H9 (cell line): ENCODE measurements around the gene STARD9. TPM values are rescaled to one million over a fixed set of nuclear protein-coding genes. Genes with fewer than 3 reads are reported as not detected.
A peak's percentile ranks its signal among the peaks of the same experiment; 100 is the strongest.

Experiments used
- DNase-seq: peaks from one replicate; pipeline ENCODE4 v3.0.0-alpha.2; 2017
- H2AFZ ChIP-seq: one replicate; pipeline ENCODE4 v1.6.1; 2013; ENCODE audit warnings: mild to moderate bottlenecking, low read length, control low read depth, moderate library complexity
- H2AK5ac ChIP-seq: 2 replicates; pipeline ENCODE4 v1.6.1; 2013; ENCODE audit warnings: low read length, control low read depth, mixed read lengths; ENCODE audit not compliant: insufficient read length
- H2BK120ac ChIP-seq: one replicate; pipeline ENCODE4 v1.6.1; 2013; ENCODE audit warnings: low read depth, mild to moderate bottlenecking, low read length, control low read depth, inconsistent platforms; ENCODE audit not compliant: poor library complexity, severe bottlenecking
- H2BK12ac ChIP-seq: 2 replicates; pipeline ENCODE4 v1.6.1; 2013; ENCODE audit warnings: low read length, control low read depth, mixed read lengths, low read depth; ENCODE audit not compliant: insufficient read length
- H2BK15ac ChIP-seq: 2 replicates; pipeline ENCODE4 v1.6.1; 2013; ENCODE audit warnings: low read depth, low read length, control low read depth
- H2BK20ac ChIP-seq: one replicate; pipeline ENCODE4 v1.6.1; 2013; ENCODE audit warnings: low read depth, mild to moderate bottlenecking, low read length, control low read depth, inconsistent platforms; ENCODE audit not compliant: poor library complexity, severe bottlenecking
- H2BK5ac ChIP-seq: 2 replicates; pipeline ENCODE4 v1.6.1; 2013; ENCODE audit warnings: low read length, control low read depth, mixed read lengths; ENCODE audit not compliant: insufficient read length
- H3K14ac ChIP-seq: 2 replicates; pipeline ENCODE4 v1.6.1; 2013; ENCODE audit warnings: low read length, control low read depth; ENCODE audit not compliant: insufficient read depth
- H3K18ac ChIP-seq: 2 replicates; pipeline ENCODE4 v1.6.1; 2013; ENCODE audit warnings: low read depth, mild to moderate bottlenecking, mixed read lengths, low read length, control low read depth; ENCODE audit not compliant: insufficient read length
- H3K23ac ChIP-seq: 2 replicates; pipeline ENCODE4 v1.6.1; 2013; ENCODE audit warnings: low read length, control low read depth, mixed read lengths, low read depth; ENCODE audit not compliant: insufficient read length
- H3K23me2 ChIP-seq: 2 replicates; pipeline ENCODE4 v1.6.1; 2013; ENCODE audit warnings: low read depth, mild to moderate bottlenecking, mixed read lengths, low read length, control low read depth; ENCODE audit not compliant: insufficient read length, poor library complexity, severe bottlenecking
- H3K27ac ChIP-seq: 2 replicates; pipeline ENCODE4 v1.5.1; 2013; ENCODE audit warnings: low read length, control low read depth, mixed read lengths, low read depth; ENCODE audit not compliant: insufficient read length
- H3K27me3 ChIP-seq: 2 replicates; pipeline ENCODE4 v1.6.1; 2013; ENCODE audit warnings: low read length, control low read depth, inconsistent platforms; ENCODE audit not compliant: insufficient read depth
- H3K4ac ChIP-seq: 2 replicates; pipeline ENCODE4 v1.6.1; 2013; ENCODE audit warnings: low read depth, mild to moderate bottlenecking, control low read depth, inconsistent platforms, low read length, moderate library complexity
- H3K4me1 ChIP-seq: 2 replicates; pipeline ENCODE4 v1.6.1; 2013; ENCODE audit warnings: low read length, control low read depth, inconsistent platforms; ENCODE audit not compliant: insufficient read depth
- H3K4me2 ChIP-seq: 2 replicates; pipeline ENCODE4 v1.6.1; 2013; ENCODE audit warnings: low read length, control low read depth, mixed read lengths; ENCODE audit not compliant: insufficient read length, insufficient read depth
- H3K56ac ChIP-seq: 2 replicates; pipeline ENCODE4 v1.6.1; 2013; ENCODE audit warnings: low read depth, mild to moderate bottlenecking, mixed read lengths, low read length, control low read depth; ENCODE audit not compliant: insufficient read length
- H3K79me1 ChIP-seq: 2 replicates; pipeline ENCODE4 v1.6.1; 2013; ENCODE audit warnings: low read depth, mild to moderate bottlenecking, moderate library complexity, low read length, control low read depth, inconsistent platforms; ENCODE audit not compliant: insufficient read depth, poor library complexity, severe bottlenecking
- H3K79me2 ChIP-seq: 2 replicates; pipeline ENCODE4 v1.6.1; 2013; ENCODE audit warnings: low read length, control low read depth, inconsistent platforms; ENCODE audit not compliant: insufficient read depth
- H3K9ac ChIP-seq: 2 replicates; pipeline ENCODE4 v1.6.1; 2013; ENCODE audit warnings: low read length, control low read depth, mixed read lengths; ENCODE audit not compliant: insufficient read length; ENCODE audit errors: extremely low read depth
- H3K9me3 ChIP-seq: one replicate; pipeline ENCODE4 v1.6.1; 2013; ENCODE audit warnings: low read depth, low read length, inconsistent platforms; ENCODE audit not compliant: control insufficient read depth
- H3T11ph ChIP-seq: one replicate; pipeline ENCODE4 v1.6.1; 2013; ENCODE audit warnings: mild to moderate bottlenecking, low read length, control low read depth, inconsistent platforms
- H4K20me1 ChIP-seq: one replicate; pipeline ENCODE4 v1.6.1; 2013; ENCODE audit not compliant: control insufficient read depth, insufficient read length, insufficient read depth
- H4K5ac ChIP-seq: 2 replicates; pipeline ENCODE4 v1.6.1; 2013; ENCODE audit warnings: low read depth, mild to moderate bottlenecking, mixed read lengths, low read length, control low read depth; ENCODE audit not compliant: insufficient read length
- H4K8ac ChIP-seq: replicated peaks from 2 replicates; pipeline ENCODE4 v1.6.1; 2013; ENCODE audit warnings: low read length, control low read depth, mixed read lengths, low read depth; ENCODE audit not compliant: insufficient read length
- H4K91ac ChIP-seq: 2 replicates; pipeline ENCODE4 v1.6.1; 2013; ENCODE audit warnings: low read depth, mild to moderate bottlenecking, moderate library complexity, mixed read lengths, low read length, control low read depth; ENCODE audit not compliant: insufficient read length
- H3K27ac Mint-ChIP-seq, 3 experiments: 2 replicates in 2 of 3; 3 replicates in 1 of 3; pipeline ENCODE4 v1.8.0; 2020 to 2021; ENCODE audit warnings: mixed read lengths in 3 of 3, mild to moderate bottlenecking in 1 of 3, moderate library complexity in 1 of 3
- H3K27me3 Mint-ChIP-seq: 2 replicates; pipeline ENCODE4 v1.8.0; 2021; ENCODE audit warnings: low read depth, mild to moderate bottlenecking, moderate library complexity, mixed read lengths
- H3K36me3 Mint-ChIP-seq, 3 experiments: 2 replicates in 2 of 3; 3 replicates in 1 of 3; pipeline ENCODE4 v1.8.0; 2020 to 2021; ENCODE audit warnings: low read depth in 3 of 3, mixed read lengths in 3 of 3; ENCODE audit not compliant: insufficient read depth in 1 of 3
- H3K4me1 Mint-ChIP-seq, 2 experiments: 2 replicates each; pipeline ENCODE4 v1.8.0; 2020; ENCODE audit warnings: mixed read lengths in 2 of 2
- H3K4me3 Mint-ChIP-seq, 2 experiments: 2 replicates in 1 of 2; 3 replicates in 1 of 2; pipeline ENCODE4 v1.8.0; 2020 to 2021; ENCODE audit warnings: mild to moderate bottlenecking in 2 of 2, mixed read lengths in 2 of 2, moderate library complexity in 1 of 2
- H3K9me3 Mint-ChIP-seq, 2 experiments: 2 replicates in 1 of 2; 3 replicates in 1 of 2; pipeline ENCODE4 v1.8.0; 2020; ENCODE audit warnings: mild to moderate bottlenecking in 2 of 2, mixed read lengths in 2 of 2, moderate library complexity in 1 of 2
- CTCF ChIP-seq: fragments of 200-600 bp; sonication (generic); conservative IDR thresholded peaks from 3 replicates; pipeline ENCODE4 v1.8.0; 2021; ENCODE audit warnings: antibody characterized with exemption, mild to moderate bottlenecking
- WGBS: extraction: QIAGEN DNeasy Blood & Tissue Kit; methylation state at CpG from one replicate; pipeline ENCODE4 v1.1.7; 2013; ENCODE audit warnings: missing lambda C conversion rate, low lambda C conversion rate, mixed read lengths; ENCODE audit not compliant: insufficient read length; ENCODE audit errors: extremely low coverage; 5-methylcytosine and 5-hydroxymethylcytosine counted together
- total RNA-seq: library from RNA; stranded (reverse); gene quantifications from 2 replicates; pipeline ENCODE4 v1.2.1, GENCODE V29; 2021

The STARD9 gene
- total RNA-seq, 1 experiment from 2014 or later = 6.9 TPM

GRCh38 chr15:42734076-42734672, 158.8 kb downstream of the STARD9 start:
- no peak overlapping the region for H3K27ac Mint-ChIP-seq
- no peak for TF ChIP-seq CTCF
- H3K36me3 Mint-ChIP-seq = peaks cover 25 to 53% (median 52%) of the 10 kb centered on the region in 3 experiments; a peak in 6 of 7 replicates
- Histone ChIP-seq H3K23ac (no peak overlapping the region), H2BK12ac (no peak overlapping the region), H4K20me1 (no peaks in the 10 kb centered on the region), H3K9ac (no peak overlapping the region), H3K9me3 (no peaks in the 10 kb centered on the region), H3K14ac (no peak overlapping the region), H2AK5ac (no peak overlapping the region), H3K27me3 (no peaks in the 10 kb centered on the region), H3K79me2 (no peaks in the 10 kb centered on the region), H2BK15ac (no peak overlapping the region), H3K18ac (no peak overlapping the region), H2BK5ac (no peak overlapping the region), H3K23me2 (no peaks in the 10 kb centered on the region), H2BK120ac (no peak overlapping the region), H3T11ph (no peak overlapping the region), H3K4me2 (no peak overlapping the region), H2AFZ (no peak overlapping the region), H4K5ac (no peak overlapping the region), H4K91ac (no peak overlapping the region), H3K56ac (no peak overlapping the region), H3K79me1 (no peaks in the 10 kb centered on the region), H3K27ac (no peak overlapping the region), H2BK20ac (no peak overlapping the region), H3K4ac (no peak overlapping the region), H3K4me1 (no peaks in the 10 kb centered on the region), H4K8ac (no peak overlapping the region)
- no CpG with 5 or more reads among the region's 6 CpGs for WGBS
- H3K4me1 Mint-ChIP-seq = peaks cover 11 to 18% of the 10 kb centered on the region in 2 experiments
- no peaks in the 10 kb centered on the region for H3K27me3 Mint-ChIP-seq
- H3K9me3 Mint-ChIP-seq = no peaks in the 10 kb centered on the region; a peak in 1 of 5 replicates
- no peak for DNase-seq
- H3K4me3 Mint-ChIP-seq = 0 out of 5 replicates have a peak overlapping the region, but pooled peaks of 1 of the 2 experiments have one; percentile 16
